ENCODE data around the gene EREG. TPM values are rescaled to one million over a fixed set of nuclear protein-coding genes. Genes with fewer than 3 reads are reported as not detected.

EREG gene
- total and polyA plus RNA-seq, 2 of the 8 experiments (the other 6 are each of a cell fraction or from before 2014, with no cell fraction given) = not detected

DNA sequence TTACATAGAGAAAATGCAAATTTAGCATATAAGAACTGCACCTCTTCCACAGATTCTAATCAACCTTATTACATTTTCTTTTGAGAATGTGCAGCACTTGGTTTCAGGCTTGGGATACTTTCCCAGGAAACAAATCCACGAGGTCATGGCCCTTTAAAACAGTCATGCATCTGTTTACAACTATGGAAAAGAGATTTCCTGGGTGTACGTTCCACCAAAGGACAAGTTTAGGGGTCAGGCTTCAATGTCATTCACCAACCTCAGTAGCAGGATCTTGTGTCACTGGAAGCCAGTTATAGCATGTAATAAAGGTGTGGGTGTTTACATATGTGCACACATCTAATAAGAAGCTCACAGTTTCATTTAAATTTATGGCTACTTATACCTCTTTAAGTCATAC is 30.7 kb downstream of the EREG start:
- DNase-seq (ENCODE audit: low read depth in 1 of 2, low spot score in 2 of 2) (no peak), FAIRE-seq (no peak)
- no peak overlapping the region for H3K14ac ChIP-seq (ENCODE audit: insufficient read length)
- no peak overlapping the region for H2BK12ac ChIP-seq (ENCODE audit: low read depth, low read length)
- no peak overlapping the region for H4K5ac ChIP-seq (ENCODE audit: insufficient read length, low read depth, low read length)
- no peaks in the 10 kb centered on the region for H3K79me1 ChIP-seq (ENCODE audit: low read depth, low read length)
- no peaks in the 10 kb centered on the region for H4K20me1 ChIP-seq (replicated peaks in 1 of 2; ENCODE audit: control insufficient read depth in 1 of 2, insufficient read depth in 2 of 2, low read length in 2 of 2)
- WGBS, 2 experiments (ENCODE audit: extremely low coverage in 1 of 2, insufficient coverage in 1 of 2, insufficient read length in 1 of 2, insufficient replicate concordance in 2 of 2, low coverage in 1 of 2, low lambda C conversion rate in 2 of 2, missing lambda C conversion rate in 1 of 2) = 80% methylated on average over 2 of the region's 2 CpGs; no CpG with 5 or more reads in 1 of the 2 experiments
- H4K91ac ChIP-seq (replicated peaks; ENCODE audit: insufficient read length, low read length) = no peak overlapping the region
- H3K4me3 ChIP-seq (ENCODE audit: extremely low read depth in 1 of 4, insufficient read depth in 2 of 4, low read depth in 3 of 4, low read length in 4 of 4) = no peak overlapping the region
- H3K27me3 ChIP-seq (replicated peaks in 1 of 4; ENCODE audit: control insufficient read depth in 3 of 4, extremely low read depth in 1 of 4, insufficient read depth in 3 of 4, low read length in 3 of 4) = no peaks in the 10 kb centered on the region
- no peaks in the 10 kb centered on the region for H3K4me1 ChIP-seq (replicated peaks in 1 of 4; ENCODE audit: control insufficient read depth in 3 of 4, insufficient read depth in 4 of 4, low read length in 3 of 4)
- H3K36me3 ChIP-seq (ENCODE audit: control insufficient read depth in 2 of 4, insufficient read depth in 4 of 4, low read length in 3 of 4) = no peaks in the 10 kb centered on the region
- no peak overlapping the region for H3K9ac ChIP-seq (replicated peaks in 1 of 4; ENCODE audit: extremely low read depth in 1 of 4, low read depth in 3 of 4, low read length in 3 of 4)
- H2BK5ac ChIP-seq (ENCODE audit: low read depth, low read length) = no peak overlapping the region
- H3K4ac ChIP-seq (replicated peaks; ENCODE audit: insufficient read length, low read depth, low read length) = no peak overlapping the region
- no peak overlapping the region for H2BK20ac ChIP-seq (ENCODE audit: low read length)
- no peak overlapping the region for H2AFZ ChIP-seq (ENCODE audit: low read length)
- H2AK5ac ChIP-seq (ENCODE audit: low read depth, low read length) = no peak overlapping the region
- no peak overlapping the region for H2BK15ac ChIP-seq (ENCODE audit: low read length)
- H3K79me2 ChIP-seq (ENCODE audit: control insufficient read depth in 1 of 2, insufficient read depth in 2 of 2, low read length in 2 of 2) = no peaks in the 10 kb centered on the region
- no peak overlapping the region for H4K8ac ChIP-seq (ENCODE audit: extremely low read depth, insufficient read depth, low read length)
- peaks cover 0 to 2% of the 10 kb centered on the region in 2 experiments; a peak in 1 of 4 replicates for H3K9me3 ChIP-seq (ENCODE audit: insufficient read depth in 2 of 2, low read depth in 1 of 2, low read length in 1 of 2)
- H3K23me2 ChIP-seq (ENCODE audit: low read depth, low read length) = no peaks in the 10 kb centered on the region
- CTCF ChIA-PET (ENCODE audit: partially characterized antibody) = interaction anchor here (0.6 kb wide), 1 partner anchor 47 kb away, joined by 3 read pairs; no protein-coding TSS in a partner anchor
- H2BK120ac ChIP-seq (replicated peaks; ENCODE audit: low read depth, low read length) = no peak overlapping the region
- TF ChIP-seq ZNF274 (IDR thresholded peaks at IDR 0.05; ENCODE audit: borderline replicate concordance, extremely low read depth, low read length) = no peak
- no peak for TF ChIP-seq RNF2 (IDR thresholded peaks at IDR 0.05; ENCODE audit: borderline replicate concordance, low read depth, low read length, missing control alignments, poor library complexity, severe bottlenecking)
- TF ChIP-seq TAF1 (IDR thresholded peaks at IDR 0.05; ENCODE audit: low read depth, low read length) = no peak
- TF ChIP-seq EGR1 (IDR thresholded peaks at IDR 0.05; ENCODE audit: borderline replicate concordance, low read depth, low read length) = no peak
- TF ChIP-seq KDM4A (IDR thresholded peaks at IDR 0.05; ENCODE audit: low read depth, low read length, severe bottlenecking) = no peak
- no peak for TF ChIP-seq SAP30 (IDR thresholded peaks at IDR 0.05; ENCODE audit: insufficient read depth, insufficient replicate concordance, low read length)
- TF ChIP-seq TCF12 (IDR thresholded peaks at IDR 0.05; ENCODE audit: low read depth, low read length) = no peak
- TF ChIP-seq, protein P1, sequence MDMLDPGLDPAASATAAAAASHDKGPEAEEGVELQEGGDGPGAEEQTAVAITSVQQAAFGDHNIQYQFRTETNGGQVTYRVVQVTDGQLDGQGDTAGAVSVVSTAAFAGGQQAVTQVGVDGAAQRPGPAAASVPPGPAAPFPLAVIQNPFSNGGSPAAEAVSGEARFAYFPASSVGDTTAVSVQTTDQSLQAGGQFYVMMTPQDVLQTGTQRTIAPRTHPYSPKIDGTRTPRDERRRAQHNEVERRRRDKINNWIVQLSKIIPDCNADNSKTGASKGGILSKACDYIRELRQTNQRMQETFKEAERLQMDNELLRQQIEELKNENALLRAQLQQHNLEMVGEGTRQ (IDR thresholded peaks at IDR 0.05; ENCODE audit: low read length) = no peak
- no peak for TF ChIP-seq EZH2 (IDR thresholded peaks at IDR 0.05; ENCODE audit: low read depth, low read length, severe bottlenecking)
- H3K4me2 ChIP-seq (ENCODE audit: insufficient read depth in 1 of 2, low read depth in 2 of 2, low read length in 2 of 2) = no peak overlapping the region
- no peak overlapping the region for H3K27ac ChIP-seq (ENCODE audit: low read depth, low read length)
- H3K18ac ChIP-seq (ENCODE audit: extremely low read depth, low read length) = no peak overlapping the region
- POLR2A ChIA-PET (ENCODE audit: partially characterized antibody) = no interaction called here
- H3K56ac ChIP-seq (replicated peaks; ENCODE audit: insufficient read length, low read depth, low read length) = no peak overlapping the region
- H3K23ac ChIP-seq (ENCODE audit: insufficient read length) = no peak overlapping the region
